Keratinocyte (primary cell): ENCODE measurements around the gene DNAJA4. TPM values are rescaled to one million over a fixed set of nuclear protein-coding genes. Genes with fewer than 3 reads are reported as not detected.

Experiments used
- DNase-seq: peaks from one replicate; pipeline ENCODE4 v3.0.0-alpha.2; 2011; ENCODE audit warnings: low read depth, missing footprints, low spot score
- FAIRE-seq: peaks from 2 replicates; lab custom pipeline; 2011; peaks lifted over from hg19 to GRCh38; lab: Jason Lieb, UNC
- H2AFZ ChIP-seq: 2 replicates; pipeline ENCODE4 v1.6.0; 2012; ENCODE audit warnings: low read length, control low read depth, inconsistent platforms; ENCODE audit not compliant: control insufficient read depth
- H3K27ac ChIP-seq: 2 replicates; pipeline ENCODE4 v1.5.1; 2011; ENCODE audit warnings: low read length; ENCODE audit not compliant: control insufficient read depth, insufficient read depth
- H3K27me3 ChIP-seq: 3 replicates; pipeline ENCODE4 v1.6.0; 2011; ENCODE audit warnings: low read length; ENCODE audit not compliant: control insufficient read depth, insufficient read depth; ENCODE audit errors: extremely low read depth
- H3K36me3 ChIP-seq, 2 experiments: 2 replicates in 1 of 2; 3 replicates in 1 of 2; pipeline ENCODE4 v1.5.1; 2011; ENCODE audit warnings: low read length in 2 of 2, mild to moderate bottlenecking in 1 of 2; ENCODE audit not compliant: control insufficient read depth in 2 of 2, insufficient read depth in 2 of 2; ENCODE audit errors: extremely low read depth in 1 of 2
- H3K4me1 ChIP-seq: 3 replicates; pipeline ENCODE4 v1.5.1; 2011; ENCODE audit warnings: low read length; ENCODE audit not compliant: control insufficient read depth, insufficient read depth; ENCODE audit errors: extremely low read depth
- H3K4me2 ChIP-seq: 3 replicates; pipeline ENCODE4 v1.6.0; 2011; ENCODE audit warnings: low read depth, low read length; ENCODE audit not compliant: control insufficient read depth, insufficient read depth; ENCODE audit errors: extremely low read depth
- H3K4me3 ChIP-seq, 3 experiments: fragments of 200-600 bp in 1 of 3; sonication (generic) in 1 of 3; 2 replicates in 2 of 3; 3 replicates in 1 of 3; pipeline ENCODE4 v1.5.1; 2011 to 2016; ENCODE audit warnings: low read length in 3 of 3, mild to moderate bottlenecking in 3 of 3, control low read depth in 2 of 3, inconsistent platforms in 1 of 3, low read depth in 1 of 3, mixed read lengths in 1 of 3, mixed run types in 1 of 3, moderate library complexity in 1 of 3; ENCODE audit not compliant: control insufficient read depth in 2 of 3, insufficient read depth in 2 of 3; ENCODE audit errors: extremely low read depth in 1 of 3
- H3K79me2 ChIP-seq: 2 replicates; pipeline ENCODE4 v1.6.0; 2012; ENCODE audit warnings: low read length; ENCODE audit not compliant: control insufficient read depth, insufficient read depth
- H3K9ac ChIP-seq: 3 replicates; pipeline ENCODE4 v1.6.0; 2011; ENCODE audit warnings: low read length; ENCODE audit not compliant: control insufficient read depth, insufficient read depth; ENCODE audit errors: extremely low read depth
- H3K9me1 ChIP-seq: 3 replicates; pipeline ENCODE4 v1.6.0; 2011; ENCODE audit warnings: low read length; ENCODE audit not compliant: control insufficient read depth, insufficient read depth; ENCODE audit errors: extremely low read depth
- H3K9me3 ChIP-seq: 2 replicates; pipeline ENCODE4 v1.5.1; 2012; ENCODE audit warnings: low read depth, low read length; ENCODE audit not compliant: control insufficient read depth
- H4K20me1 ChIP-seq: 3 replicates; pipeline ENCODE4 v1.6.0; 2011; ENCODE audit warnings: low read length; ENCODE audit not compliant: control insufficient read depth, insufficient read depth; ENCODE audit errors: extremely low read depth
- CTCF ChIP-seq, 3 experiments: IDR thresholded peaks in 1 of 3; conservative IDR thresholded peaks in 1 of 3; optimal IDR thresholded peaks in 1 of 3; 2 replicates in 2 of 3; 3 replicates in 1 of 3; pipeline versions ENCODE3 to v1.5.1; 2011; ENCODE audit warnings: low read length in 3 of 3, mild to moderate bottlenecking in 3 of 3, moderate library complexity in 2 of 3, control low read depth in 1 of 3, inconsistent platforms in 1 of 3; ENCODE audit not compliant: insufficient read depth in 2 of 3; ENCODE audit errors: extremely low read depth in 1 of 3
- EZH2 ChIP-seq: IDR thresholded peaks from one replicate; pipeline ENCODE4 v1.6.1; 2012; ENCODE audit warnings: inconsistent platforms, mild to moderate bottlenecking, low read length, moderate library complexity
- dilution Hi-C: fragments of 300-500 bp; cut with MboI; formaldehyde crosslinking; loops from one replicate; pipeline ENCODE4 v1.7.0; 2020; ENCODE audit warnings: low sequenced_read_pairs; ENCODE audit not compliant: extremely low pct_ligation_motif_present
- polyA plus RNA-seq, 5 experiments: library from polyadenylated mRNA; depleted of rRNA in 3 of 5; stranded (reverse) in 3 of 5; stranded (forward) in 1 of 5; unstranded in 1 of 5; fragments of >200 nt; gene quantifications; 1 replicate in 1 of 5; 2 replicates in 3 of 5; 3 replicates in 1 of 5; pipeline versions ENCODE4 v1.2.1 to v1.2.3, GENCODE V29; 2011 to 2012; ENCODE audit warnings: missing spikeins in 2 of 5, low read depth in 1 of 5, low replicate concordance in 1 of 5

DNAJA4 gene
- polyA plus RNA-seq, 1 donor (not counting 4 experiments of a cell fraction or from before 2014, with no cell fraction given) = 4.1 TPM

GRCh38 chr15:78229431-78230406, 34.6 kb upstream of the DNAJA4 start:
- H3K4me2 ChIP-seq = no peak overlapping the region
- no peaks in the 10 kb centered on the region for H3K79me2 ChIP-seq
- no peak overlapping the region for H3K9ac ChIP-seq
- no peak overlapping the region for H3K4me3 ChIP-seq
- H3K9me3 ChIP-seq = no peaks in the 10 kb centered on the region
- H3K27ac ChIP-seq = no peak overlapping the region
- no peaks in the 10 kb centered on the region for H3K4me1 ChIP-seq
- dilution Hi-C loops = no loop called here
- H3K36me3 ChIP-seq = no peaks in the 10 kb centered on the region
- H4K20me1 ChIP-seq = no peaks in the 10 kb centered on the region
- no peak for DNase-seq
- no peak for FAIRE-seq
- H2AFZ ChIP-seq = no peak overlapping the region
- no peaks in the 10 kb centered on the region for H3K9me1 ChIP-seq
- no peaks in the 10 kb centered on the region for H3K27me3 ChIP-seq
- no peak for TF ChIP-seq CTCF (optimal IDR thresholded peaks at IDR 0.05 in 1 of 3, IDR thresholded peaks at IDR 0.05 in 1 of 3, conservative IDR thresholded peaks at IDR 0.05 in 1 of 3; ENCODE audit: extremely low read depth in 1 of 3, insufficient read depth in 2 of 3, low read length in 3 of 3)
- no peak for TF ChIP-seq EZH2

- H3K4me2 ChIP-seq = no peak overlapping the region
- TF ChIP-seq CTCF (optimal IDR thresholded peaks at IDR 0.05 in 1 of 3, IDR thresholded peaks at IDR 0.05 in 1 of 3, conservative IDR thresholded peaks at IDR 0.05 in 1 of 3; ENCODE audit: extremely low read depth in 1 of 3, insufficient read depth in 2 of 3, low read length in 3 of 3) = no peak
- TF ChIP-seq EZH2 = no peak
- no peaks in the 10 kb centered on the region for H4K20me1 ChIP-seq
- no peaks in the 10 kb centered on the region for H3K4me1 ChIP-seq
- FAIRE-seq = no peak
- no peak overlapping the region for H3K4me3 ChIP-seq
- H2AFZ ChIP-seq = no peak overlapping the region
- no peaks in the 10 kb centered on the region for H3K36me3 ChIP-seq
- H3K27me3 ChIP-seq = peaks cover 11% of the 10 kb centered on the region
- dilution Hi-C loops = no loop called here
- no peaks in the 10 kb centered on the region for H3K9me1 ChIP-seq
- H3K9ac ChIP-seq = no peak overlapping the region
- H3K9me3 ChIP-seq = no peaks in the 10 kb centered on the region
- H3K79me2 ChIP-seq = no peaks in the 10 kb centered on the region
- DNase-seq = no peak
- no peak overlapping the region for H3K27ac ChIP-seq
These were observed 31.4 kb upstream of the DNAJA4 start for GRCh38 chr15:78232951-78233350.
